GDM1 (cell line): ENCODE measurements around the gene FAM98C.
"Not testable (repeated sequence)": the region's sequence is repeated elsewhere in the genome, so short reads cannot be mapped to it uniquely, and the experiment has no call there.

Experiments used
- DNase-seq: peaks from one replicate; lab custom pipeline; 2025; lab: John Stamatoyannopoulos, UW

Gene FAM98C

GRCh38 chr19:38402967-38403674 is at the start of gene FAM98C:
Gene FAM98C (plus strand): TSS chr19:38403093. CDS start chr19:38403154, 61 bp downstream.
- peak; percentile 94 for DNase-seq

- no peak for DNase-seq
These were observed 46.9 kb upstream of the FAM98C start for GRCh38 chr19:38355728-38356725.

- no peak for DNase-seq
These were observed 44.8 kb upstream of the FAM98C start for GRCh38 chr19:38358071-38358470.

- no peak for DNase-seq
These were observed 43.5 kb upstream of the FAM98C start for GRCh38 chr19:38359242-38360021.

- DNase-seq = no peak
These were observed 42.5 kb upstream of the FAM98C start for GRCh38 chr19:38360351-38360750.

GRCh38 chr19:38360839-38361631 is 41.9 kb upstream of the FAM98C start:
- DNase-seq = no peak

GRCh38 chr19:38361633-38362075 is 41.2 kb upstream of the FAM98C start:
- peak; percentile 78 for DNase-seq

GRCh38 chr19:38362076-38362945 is 40.6 kb upstream of the FAM98C start:
- DNase-seq = peak; percentile 75

- DNase-seq = not testable (repeated sequence)
These were observed 39.8 kb upstream of the FAM98C start for GRCh38 chr19:38362946-38363688.

- DNase-seq = no peak
These were observed 35.9 kb upstream of the FAM98C start for GRCh38 chr19:38367041-38367440.

GRCh38 chr19:38369584-38369983 is 33.3 kb upstream of the FAM98C start:
- DNase-seq = no peak

GRCh38 chr19:38370299-38370698 is 32.6 kb upstream of the FAM98C start:
- no peak for DNase-seq

GRCh38 chr19:38371081-38371480 is 31.8 kb upstream of the FAM98C start:
- no peak for DNase-seq

GRCh38 chr19:38373907-38374331 is 29.0 kb upstream of the FAM98C start:
- DNase-seq = no peak

GRCh38 chr19:38374332-38375097 is 28.4 kb upstream of the FAM98C start, which contains the start of gene PSMD8:
Gene PSMD8 (plus strand): TSS chr19:38374571. CDS start chr19:38374602, 31 bp downstream.
- DNase-seq = peak; percentile 99

- DNase-seq = no peak
These were observed 27.8 kb upstream of the FAM98C start for GRCh38 chr19:38375098-38375493.

- DNase-seq = no peak
These were observed 27.1 kb upstream of the FAM98C start for GRCh38 chr19:38375748-38376147.

GRCh38 chr19:38376576-38376975 is 26.3 kb upstream of the FAM98C start:
- no peak for DNase-seq

- DNase-seq = no peak
These were observed 25.8 kb upstream of the FAM98C start for GRCh38 chr19:38377052-38377451.
